HG02623 (cell line): Measurements from ENCODE around the gene PTPRD.

Source experiments
- ATAC-seq: cut with Tn5 transposase; IDR thresholded peaks from one replicate; pipeline ENCODE4 v1.9.1; 2021; ENCODE audit warnings: moderate library complexity; ENCODE audit not compliant: unreplicated experiment

The PTPRD gene

DNA sequence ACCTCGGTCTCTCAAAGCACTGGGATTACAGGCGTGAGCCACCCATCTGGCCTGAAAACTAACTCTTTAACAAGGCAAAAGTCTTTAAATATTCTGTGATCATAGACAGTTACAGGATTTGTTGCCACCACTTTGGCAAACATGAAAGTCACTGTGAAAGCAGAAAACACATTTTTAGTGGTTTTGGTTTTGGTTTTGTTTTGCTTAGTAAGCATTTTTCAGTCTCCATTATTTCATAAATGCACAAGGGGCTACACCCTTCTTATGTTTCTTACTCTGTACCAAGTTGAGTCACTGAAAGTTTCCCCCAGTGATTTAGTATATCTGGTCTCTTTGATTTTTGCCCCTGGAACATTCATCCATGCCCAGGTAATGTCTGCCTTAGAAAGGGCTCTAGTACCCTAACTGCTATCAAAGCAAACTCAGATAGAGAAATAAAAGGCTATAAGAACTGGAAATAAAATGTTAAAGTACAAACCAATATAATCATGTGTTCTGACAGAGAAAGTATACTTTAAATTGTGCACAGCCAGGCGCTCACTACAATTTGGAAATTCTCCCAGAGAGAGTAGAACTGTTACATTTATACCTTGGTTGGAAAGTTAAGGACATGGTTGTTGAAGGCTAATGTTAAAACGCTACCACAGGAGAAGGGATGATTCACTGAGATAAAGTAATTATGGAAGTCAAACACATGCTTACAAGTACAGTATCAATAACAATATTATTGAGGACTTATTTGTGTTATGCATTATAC lies 1790.7 kb downstream of the PTPRD start:
- ATAC-seq, result no peak

DNA sequence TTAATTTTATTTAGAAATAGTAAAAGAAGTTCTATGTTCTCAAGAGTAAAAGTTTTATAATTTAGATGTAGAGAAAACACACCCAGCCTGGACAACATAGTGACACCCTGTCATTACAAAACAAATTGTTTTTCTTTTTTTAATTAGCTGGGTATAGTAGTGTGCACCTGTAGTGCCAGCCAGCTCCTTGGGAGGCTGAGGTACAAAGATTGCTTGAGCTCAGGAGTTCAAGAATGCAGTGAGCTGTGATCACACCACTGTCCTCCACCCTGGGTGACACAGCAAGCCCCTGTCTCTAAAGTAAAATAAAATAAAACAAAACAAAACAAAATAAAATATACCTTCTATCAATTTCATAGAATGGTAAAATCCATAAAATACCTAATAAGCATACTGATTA lies 1795.5 kb downstream of the PTPRD start:
- no peak for ATAC-seq

DNA sequence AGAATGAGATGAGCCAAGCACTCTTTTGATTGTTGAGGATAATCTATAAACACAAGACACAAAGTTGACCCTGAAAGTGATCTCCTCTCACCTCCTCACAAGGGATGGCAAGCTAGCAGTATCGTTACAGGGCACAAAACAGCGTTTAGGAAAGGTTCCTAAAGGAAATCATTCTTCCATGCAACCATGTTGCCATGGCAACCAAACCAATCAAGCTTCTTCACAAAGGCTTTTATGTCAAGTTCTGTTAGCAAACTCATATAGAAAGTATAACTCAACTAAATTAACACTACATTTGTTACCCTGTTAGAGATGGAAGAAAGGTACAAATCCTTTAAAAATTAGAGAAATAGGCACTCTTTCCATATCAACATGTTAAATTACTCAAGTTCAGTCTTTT lies 1796.4 kb downstream of the PTPRD start:
- ATAC-seq, result no peak

DNA sequence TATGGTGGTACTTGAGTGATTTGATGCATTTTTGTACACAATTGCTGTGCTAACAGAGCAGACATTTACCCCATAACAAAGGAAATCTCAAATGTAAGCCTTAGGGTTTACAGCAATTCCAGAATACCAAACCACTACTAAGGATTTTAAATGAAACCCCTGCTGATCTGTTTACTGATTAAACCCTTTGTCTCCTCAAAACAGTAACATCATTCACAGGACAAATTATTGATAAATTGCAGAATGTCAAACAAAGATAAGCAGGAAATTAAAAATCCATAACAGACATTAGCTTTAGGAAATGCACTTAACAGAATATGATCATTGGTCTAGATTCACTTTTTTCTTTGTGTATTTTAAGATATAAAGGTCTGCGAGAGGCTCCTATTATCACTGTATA lies 1796.9 kb downstream of the PTPRD start:
- no peak for ATAC-seq

DNA sequence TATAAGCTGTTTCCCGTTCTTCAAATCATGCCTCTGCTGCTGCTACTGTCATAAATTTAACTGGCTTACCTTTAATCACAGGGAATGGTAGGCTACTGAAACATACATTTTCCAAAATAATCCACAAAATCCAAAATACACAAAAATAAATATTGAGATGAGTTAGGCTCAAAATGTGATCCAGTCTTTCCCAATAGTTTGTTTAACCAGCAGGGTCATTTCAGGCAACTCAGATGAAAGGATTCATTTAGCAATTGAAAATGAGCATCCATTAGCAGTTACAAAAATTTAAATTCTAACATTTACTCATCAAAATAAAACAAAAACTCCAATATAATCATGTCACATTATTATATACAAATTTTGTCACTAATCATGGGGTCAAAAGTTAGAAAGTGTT lies 1797.6 kb downstream of the PTPRD start:
- no peak for ATAC-seq

DNA sequence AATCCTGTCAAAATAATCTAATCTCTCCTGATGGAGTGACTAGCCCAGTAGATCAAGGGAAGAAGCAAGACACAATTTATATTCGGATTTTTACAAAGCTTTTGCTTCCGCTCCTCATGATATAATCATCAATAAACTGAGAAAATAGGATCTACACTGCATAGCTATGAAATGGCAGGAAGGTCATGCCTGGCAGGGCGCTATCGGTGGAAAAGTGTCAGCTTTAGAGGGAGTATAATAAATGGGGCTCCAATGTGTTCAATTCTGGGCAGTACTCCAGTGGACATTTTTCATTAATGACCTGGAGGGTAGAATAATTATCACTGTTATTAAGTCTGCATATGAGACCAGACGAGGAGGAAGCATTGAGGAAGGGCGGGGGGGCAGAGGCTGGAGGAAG lies 1799.9 kb downstream of the PTPRD start:
- no peak for ATAC-seq

DNA sequence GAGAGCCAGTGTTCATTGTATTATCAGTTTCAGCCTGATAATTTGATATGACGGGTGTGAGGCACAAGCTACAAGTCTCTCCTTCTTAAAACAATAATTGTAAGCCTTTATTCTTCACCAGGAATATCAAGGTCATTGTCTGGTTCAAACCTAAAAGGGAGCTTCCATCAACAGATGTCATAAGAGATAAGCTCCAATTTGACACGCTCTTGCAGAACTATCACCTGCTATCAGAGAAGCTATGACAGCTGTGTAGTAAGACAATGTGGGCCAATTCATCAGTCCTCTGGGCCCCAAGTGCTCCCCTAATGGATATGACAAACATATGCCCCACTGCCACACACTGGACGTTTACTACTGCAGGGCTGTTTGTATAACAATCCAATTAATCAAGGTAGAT lies 1803.1 kb downstream of the PTPRD start:
- no peak for ATAC-seq

DNA sequence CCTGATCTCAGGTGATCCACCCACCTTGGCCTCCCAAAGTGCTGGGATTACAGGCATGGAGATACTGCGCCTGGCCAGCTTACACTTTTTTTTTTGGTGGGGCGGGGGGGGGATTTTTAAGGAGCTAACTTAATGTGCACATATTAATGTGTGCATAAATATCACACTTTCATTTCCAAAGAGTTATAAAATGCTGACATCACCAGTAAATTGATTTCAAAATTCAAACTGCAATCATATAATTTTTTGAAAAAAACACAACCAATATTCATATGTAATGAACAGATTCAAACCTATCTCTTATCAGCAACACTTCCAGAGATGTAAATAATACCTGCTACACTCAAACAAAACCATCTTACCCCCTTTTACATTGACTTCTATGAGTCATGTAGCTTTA lies 1806.7 kb downstream of the PTPRD start:
- no peak for ATAC-seq

DNA sequence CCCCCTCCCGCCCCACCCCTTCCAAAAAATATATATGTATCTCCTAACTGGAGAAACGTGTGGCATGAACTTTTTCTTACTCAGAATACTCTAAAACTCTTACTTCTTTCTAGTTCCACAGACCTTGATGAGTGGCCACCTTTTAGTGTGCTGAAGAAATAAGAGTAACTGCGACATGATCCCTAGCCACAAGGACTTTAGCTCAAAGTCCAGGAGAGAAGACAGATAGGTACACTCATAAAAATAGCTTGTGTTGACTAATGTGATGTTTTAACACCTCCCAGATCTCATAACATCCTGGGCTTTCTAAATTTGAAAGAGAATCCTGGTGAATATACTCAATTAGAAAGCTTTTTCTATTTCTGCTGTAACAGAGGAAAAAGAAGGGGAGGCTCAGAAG lies 1808.2 kb downstream of the PTPRD start:
- ATAC-seq, result no peak

DNA sequence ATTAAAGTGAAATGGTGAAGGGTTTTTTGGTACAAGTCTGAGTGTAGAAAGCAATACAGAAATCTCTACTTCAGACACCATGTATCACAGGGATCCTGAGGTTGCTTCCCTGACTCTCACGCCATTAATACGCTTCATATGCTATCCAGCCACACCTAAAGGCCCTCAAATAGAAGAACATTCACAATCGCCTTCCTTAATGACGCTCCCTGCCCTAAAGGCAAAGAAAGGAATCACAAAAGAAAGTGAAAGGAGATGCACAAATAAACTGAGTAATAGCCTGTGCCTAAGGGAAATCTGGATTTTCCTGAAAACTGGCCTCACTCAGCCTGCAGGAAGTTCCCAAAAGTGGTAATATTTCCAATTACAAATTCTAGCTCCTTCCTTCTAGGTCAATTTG lies 1810.6 kb downstream of the PTPRD start:
- ATAC-seq, result no peak

DNA sequence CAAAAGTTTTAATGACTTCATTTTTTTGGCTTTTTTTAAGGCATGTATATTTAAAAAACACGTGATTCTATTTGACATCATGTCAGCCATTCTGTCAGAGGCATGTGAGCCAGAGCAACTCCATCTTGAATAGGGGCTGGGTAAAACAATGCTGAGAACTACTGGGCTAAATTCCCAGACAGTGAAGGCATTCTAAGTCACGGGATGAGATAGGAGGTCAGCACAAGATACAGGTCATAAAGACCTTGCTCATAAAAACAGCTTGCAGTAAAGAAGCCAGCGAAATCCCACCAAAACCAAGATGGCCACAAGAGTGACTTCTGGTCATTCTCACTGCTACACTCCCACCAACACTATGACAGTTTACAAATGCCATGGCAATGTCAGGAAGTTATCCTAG lies 1812.6 kb downstream of the PTPRD start:
- no peak for ATAC-seq

DNA sequence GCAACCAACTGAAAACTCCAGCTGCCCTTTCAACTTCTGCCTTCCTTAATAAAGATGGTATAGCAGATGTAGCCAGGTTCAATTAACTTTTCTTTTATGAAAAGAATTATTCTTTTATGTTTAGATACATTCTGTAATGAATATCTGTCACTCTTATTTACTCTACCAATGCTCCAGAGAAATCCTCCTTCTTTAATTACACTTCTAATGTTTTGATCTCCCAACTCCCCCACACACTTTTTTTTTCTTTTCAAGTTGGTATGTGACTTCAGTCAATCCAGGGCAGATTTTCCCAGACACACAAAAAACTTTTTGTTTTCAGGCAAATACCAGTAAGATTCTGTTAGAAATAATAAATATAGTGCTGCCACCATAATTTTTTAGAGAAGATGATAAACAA lies 1813.2 kb downstream of the PTPRD start:
- ATAC-seq, result no peak

DNA sequence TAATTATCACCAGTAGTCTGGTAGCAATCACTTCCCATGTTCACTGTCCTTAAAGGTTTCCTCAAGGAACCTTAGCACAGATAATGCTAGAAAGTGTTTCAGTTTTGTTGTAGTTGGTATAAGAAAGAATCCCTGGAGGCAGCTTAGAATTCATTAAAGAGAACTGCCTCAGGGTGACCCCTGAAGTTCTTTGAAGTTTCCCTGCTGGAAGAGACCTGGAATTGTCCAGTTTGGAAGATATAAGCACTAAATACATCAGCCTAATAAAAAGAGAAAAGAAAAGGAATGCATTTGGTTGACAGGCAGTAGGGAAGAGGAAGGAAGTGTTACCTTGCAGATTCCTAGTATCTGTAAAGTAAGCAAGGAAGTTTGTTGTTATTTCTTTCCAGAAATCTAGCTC lies 1813.6 kb downstream of the PTPRD start:
- ATAC-seq, result no peak

DNA sequence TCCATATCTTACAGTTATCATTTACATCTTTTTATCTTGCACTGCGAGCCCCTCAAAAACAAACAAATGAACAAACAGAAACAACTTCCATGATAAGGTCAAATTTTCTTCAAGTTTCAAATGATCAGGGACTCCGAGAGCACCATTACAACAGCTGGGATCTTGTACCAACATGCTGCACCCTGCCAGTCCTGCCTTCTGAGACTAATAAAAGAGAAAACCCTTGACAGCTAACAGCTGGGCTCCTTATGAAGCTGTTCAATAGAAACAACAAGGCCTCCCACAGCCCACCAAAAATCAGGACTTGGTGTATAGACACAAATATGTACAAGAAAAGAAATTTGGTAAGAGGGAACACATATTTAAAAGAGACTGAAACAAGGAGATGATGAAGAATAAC lies 1828.0 kb downstream of the PTPRD start:
- no peak for ATAC-seq

DNA sequence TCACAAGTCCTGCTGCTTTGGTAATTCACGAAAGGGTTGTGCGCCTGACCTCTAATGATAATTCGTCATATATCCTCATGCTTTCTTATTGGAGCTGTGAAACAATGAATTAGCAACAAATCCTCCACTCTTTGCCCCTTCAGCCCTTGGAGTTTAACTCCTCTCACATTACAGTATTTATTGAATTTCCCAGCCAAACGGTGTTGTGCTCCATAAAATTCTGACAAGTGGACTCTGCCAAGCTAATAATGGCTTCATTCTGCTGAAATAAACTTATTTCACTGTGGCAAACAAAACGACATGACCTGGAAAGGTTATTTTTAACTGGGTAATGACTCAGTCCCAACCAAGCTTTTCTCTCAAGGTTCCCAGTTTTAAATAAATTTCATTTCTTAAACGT lies 1828.9 kb downstream of the PTPRD start:
- ATAC-seq, result no peak

DNA sequence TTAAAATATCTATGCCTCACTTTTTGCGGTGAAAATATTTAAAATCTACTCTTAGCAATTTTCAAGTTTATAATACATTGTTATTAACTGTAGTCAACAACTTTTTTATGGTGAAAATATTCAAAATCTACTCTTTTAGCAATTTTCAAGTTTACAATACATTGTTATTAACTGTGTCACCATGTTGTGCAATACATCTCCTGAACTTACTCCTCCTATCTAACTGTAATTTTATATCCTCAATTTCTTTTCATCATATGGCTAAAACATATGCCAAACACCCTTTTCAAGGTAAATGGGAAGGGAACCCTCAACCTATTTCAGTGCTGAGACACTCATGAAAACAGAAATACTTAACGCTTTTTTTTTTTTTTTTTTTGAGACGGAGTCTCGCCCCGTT lies 1830.6 kb downstream of the PTPRD start:
- ATAC-seq, result no peak

DNA sequence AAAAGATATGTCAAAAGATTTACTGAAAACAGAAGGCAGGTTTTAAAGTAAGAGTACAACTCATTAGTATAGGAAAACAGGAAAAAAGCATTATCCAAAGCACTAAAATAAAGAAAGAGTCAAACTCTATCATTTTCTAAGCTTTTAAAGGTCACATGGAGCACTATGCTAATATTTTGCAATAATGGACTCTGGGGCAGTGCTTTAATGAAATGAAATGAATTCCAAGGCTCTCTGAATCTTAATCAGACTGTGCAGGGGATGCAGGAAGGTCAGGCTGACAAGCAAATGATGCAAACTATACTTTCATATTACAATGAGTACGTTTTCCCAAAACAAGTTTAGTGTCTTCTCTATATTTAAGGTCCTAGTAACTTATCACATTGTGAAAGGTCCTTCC lies 1831.3 kb downstream of the PTPRD start:
- ATAC-seq, result no peak

DNA sequence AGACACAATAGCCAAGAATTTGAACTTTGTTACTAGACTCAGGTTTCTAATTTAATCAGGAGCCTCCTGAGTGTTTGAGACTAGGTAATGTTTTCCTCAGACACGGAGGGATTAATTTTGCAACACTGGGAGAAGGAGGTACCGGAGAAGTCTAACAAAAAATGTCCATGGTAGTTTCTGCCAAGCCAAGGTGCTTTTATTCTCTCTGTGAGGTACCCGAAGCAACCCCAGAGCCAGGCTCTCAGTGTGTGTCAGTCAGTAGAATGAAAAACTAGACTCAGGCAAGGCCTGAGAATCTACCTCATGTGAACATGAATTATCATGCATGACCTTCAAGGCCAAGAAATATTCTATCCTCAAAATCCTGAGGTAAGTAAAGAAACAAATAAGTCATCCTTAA lies 1832.4 kb downstream of the PTPRD start:
- ATAC-seq, result no peak

DNA sequence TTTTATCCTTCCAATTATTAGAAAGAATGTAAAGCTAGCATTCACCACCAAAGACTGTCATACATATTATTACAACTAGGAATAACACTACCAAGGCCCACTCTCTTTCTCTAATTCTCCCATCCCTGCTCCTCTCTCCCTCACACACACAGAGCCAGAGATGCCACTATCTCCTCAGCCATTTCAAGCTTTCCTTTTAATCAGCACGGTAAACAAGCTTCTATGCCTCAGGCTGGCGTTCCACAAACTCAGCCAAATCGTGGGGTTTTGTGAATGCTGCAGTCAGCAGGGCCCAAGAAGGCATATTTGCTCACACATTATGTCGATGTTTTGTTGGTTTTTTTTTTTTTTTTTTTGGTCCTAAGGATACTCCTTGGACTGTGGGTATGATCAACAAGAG lies 1833.3 kb downstream of the PTPRD start:
- no peak for ATAC-seq

DNA sequence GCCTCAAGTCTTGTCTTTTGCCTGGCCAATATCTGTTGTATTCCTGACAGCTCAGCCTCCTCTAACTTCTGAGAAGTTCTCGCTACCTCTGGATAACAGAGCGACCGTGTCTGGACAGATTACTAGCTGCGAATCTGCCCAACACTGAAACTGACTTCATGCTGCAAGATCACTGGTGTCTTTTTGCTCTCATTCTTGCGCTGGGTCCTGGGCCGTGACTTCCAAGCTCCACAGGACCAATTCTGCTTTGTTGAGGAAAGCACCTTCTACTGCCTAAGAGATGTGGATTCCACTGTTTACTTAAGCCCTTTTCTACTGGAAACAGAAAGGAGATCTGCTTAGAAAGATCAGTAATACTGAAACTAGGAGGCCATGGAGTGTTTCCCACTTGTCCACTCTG lies 1834.4 kb downstream of the PTPRD start:
- ATAC-seq, result no peak

DNA sequence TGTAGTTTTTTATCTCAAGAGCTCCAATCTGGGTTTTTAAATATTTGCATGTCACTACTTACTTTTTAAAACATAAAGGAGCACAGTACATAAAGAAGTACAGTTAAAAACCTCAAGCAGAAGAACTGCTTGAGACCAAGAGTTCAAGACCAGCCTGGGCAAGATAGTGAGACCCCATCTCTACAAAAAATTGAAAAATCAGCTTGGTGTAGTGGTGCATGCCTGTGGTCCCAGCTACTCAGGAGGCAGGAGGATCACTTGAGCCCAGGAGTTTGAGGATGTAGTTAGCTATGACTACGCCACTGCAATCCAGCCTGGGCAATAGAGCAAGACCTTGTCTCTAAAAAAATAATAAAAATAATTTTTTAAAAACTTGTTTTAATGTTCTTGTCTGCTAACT lies 1840.5 kb downstream of the PTPRD start:
- ATAC-seq, result no peak

DNA sequence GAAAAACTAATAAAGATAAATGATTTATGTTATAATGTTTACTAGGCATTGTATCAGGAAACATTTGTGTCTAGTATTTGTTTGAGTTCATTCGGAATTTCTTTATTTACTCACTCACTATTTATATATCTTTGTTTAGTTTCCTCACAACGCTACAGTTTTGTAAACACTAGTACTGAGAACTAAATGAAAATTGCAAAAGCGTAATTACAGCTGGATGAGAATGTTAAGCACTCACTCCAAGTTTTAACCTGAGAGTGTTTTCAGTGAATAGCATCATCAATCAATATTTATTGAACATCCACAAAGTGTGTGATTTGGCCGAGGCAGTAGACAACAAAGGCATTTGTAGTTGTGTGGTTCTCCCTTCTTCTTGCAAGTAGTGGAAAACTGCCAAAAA lies 1843.6 kb downstream of the PTPRD start:
- ATAC-seq, result no peak

DNA sequence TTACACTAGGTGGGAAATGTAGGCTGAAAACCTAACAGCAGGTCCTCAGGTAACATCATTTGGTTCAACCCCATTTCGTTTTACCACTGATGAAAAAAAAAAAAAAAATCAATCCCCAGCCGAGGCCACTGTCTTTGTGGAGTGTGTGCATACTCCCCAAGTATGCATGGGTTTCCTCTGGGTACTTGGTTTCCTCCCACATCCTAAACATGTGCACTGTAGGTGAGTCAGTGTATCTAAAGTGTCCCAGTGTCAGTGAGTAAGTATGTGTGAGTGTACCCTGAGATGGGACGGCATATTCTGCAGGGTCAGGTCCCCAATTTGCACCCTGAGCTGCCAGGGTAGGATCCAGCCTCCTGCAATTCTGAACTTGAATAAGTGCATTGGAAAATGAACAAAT lies 1846.7 kb downstream of the PTPRD start:
- no peak for ATAC-seq
